A673 (cell line): ENCODE results near the gene LRRC8B.

Source experiments
- EZH2 ChIP-seq: fragments of 200-600 bp; sonication (generic); IDR thresholded peaks from 2 replicates; pipeline ENCODE4 v1.6.1; 2017; ENCODE audit warnings: borderline replicate concordance, low read depth, mild to moderate bottlenecking, mixed read lengths, antibody characterized with exemption, low read length; ENCODE audit not compliant: poor library complexity, severe bottlenecking
- TF ChIP-seq, protein P1 (sequence below): fragments of 300-800, 200-600 bp; sonication (generic); conservative IDR thresholded peaks from 2 replicates; pipeline ENCODE4 v1.5.1; 2017; ENCODE audit warnings: low read depth, mild to moderate bottlenecking, antibody characterized with exemption, low read length, moderate library complexity, mixed read lengths

DNA sequence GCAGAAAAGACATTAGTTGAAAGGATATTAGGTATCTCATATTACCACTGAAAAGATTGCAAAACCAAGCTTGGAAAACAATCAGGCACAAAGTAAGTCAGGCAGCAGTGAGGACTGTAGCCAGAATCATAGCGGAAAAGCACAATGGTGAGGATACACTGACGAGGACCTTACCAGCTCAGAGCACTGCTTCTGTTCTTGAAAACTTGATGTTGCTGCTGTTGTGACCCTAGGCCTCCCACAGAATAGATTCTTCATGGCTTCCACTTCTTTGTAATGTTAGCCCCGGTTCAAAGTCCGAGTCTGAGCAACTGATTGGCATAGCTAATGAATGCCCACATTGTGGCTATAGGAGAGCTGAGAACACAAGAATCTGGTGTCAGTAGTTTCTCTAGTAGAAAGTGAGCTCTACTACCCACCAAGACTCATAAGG, 63.1 kb downstream of the LRRC8B start:
- TF ChIP-seq, protein P1, sequence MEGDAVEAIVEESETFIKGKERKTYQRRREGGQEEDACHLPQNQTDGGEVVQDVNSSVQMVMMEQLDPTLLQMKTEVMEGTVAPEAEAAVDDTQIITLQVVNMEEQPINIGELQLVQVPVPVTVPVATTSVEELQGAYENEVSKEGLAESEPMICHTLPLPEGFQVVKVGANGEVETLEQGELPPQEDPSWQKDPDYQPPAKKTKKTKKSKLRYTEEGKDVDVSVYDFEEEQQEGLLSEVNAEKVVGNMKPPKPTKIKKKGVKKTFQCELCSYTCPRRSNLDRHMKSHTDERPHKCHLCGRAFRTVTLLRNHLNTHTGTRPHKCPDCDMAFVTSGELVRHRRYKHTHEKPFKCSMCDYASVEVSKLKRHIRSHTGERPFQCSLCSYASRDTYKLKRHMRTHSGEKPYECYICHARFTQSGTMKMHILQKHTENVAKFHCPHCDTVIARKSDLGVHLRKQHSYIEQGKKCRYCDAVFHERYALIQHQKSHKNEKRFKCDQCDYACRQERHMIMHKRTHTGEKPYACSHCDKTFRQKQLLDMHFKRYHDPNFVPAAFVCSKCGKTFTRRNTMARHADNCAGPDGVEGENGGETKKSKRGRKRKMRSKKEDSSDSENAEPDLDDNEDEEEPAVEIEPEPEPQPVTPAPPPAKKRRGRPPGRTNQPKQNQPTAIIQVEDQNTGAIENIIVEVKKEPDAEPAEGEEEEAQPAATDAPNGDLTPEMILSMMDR, result no peak
- TF ChIP-seq EZH2, result no peak
